GM18867 (cell line): Measurements from ENCODE around the gene SPEG.

Experiments used
- ATAC-seq: cut with Tn5 transposase; IDR thresholded peaks from one replicate; pipeline ENCODE4 v1.9.1; 2021; ENCODE audit warnings: mild to moderate bottlenecking, moderate library complexity; ENCODE audit not compliant: unreplicated experiment

SPEG gene

GRCh38 chr2:219492575-219492974 is 57.9 kb downstream of the SPEG start:
- no peak for ATAC-seq

- no peak for ATAC-seq
Measured at GRCh38 chr2:219493086-219493485, 58.4 kb downstream of the SPEG start.

GRCh38 chr2:219494952-219495530 is 60.4 kb downstream of the SPEG start:
- ATAC-seq: no peak

GRCh38 chr2:219495531-219496122 is 61.0 kb downstream of the SPEG start:
- ATAC-seq: no peak

GRCh38 chr2:219496247-219496824 is 61.7 kb downstream of the SPEG start:
- no peak for ATAC-seq

- no peak for ATAC-seq
Measured at GRCh38 chr2:219496825-219497494, 62.3 kb downstream of the SPEG start.

GRCh38 chr2:219497495-219498279 is 63.0 kb downstream of the SPEG start:
- peak; percentile 22 for ATAC-seq

- peak; percentile 94 for ATAC-seq
Measured at GRCh38 chr2:219498280-219499057, 63.8 kb downstream of the SPEG start, which contains the start of gene GMPPA. Gene GMPPA (plus strand): TSS chr2:219498891. CDS start chr2:219499976, 1,085 bp downstream.

- ATAC-seq: no peak
Measured at GRCh38 chr2:219499058-219499307, 64.3 kb downstream of the SPEG start.

- ATAC-seq: no peak
Measured at GRCh38 chr2:219499555-219499954, 64.9 kb downstream of the SPEG start.

- no peak for ATAC-seq
Measured at GRCh38 chr2:219500135-219500534, 65.5 kb downstream of the SPEG start.

GRCh38 chr2:219501849-219502248 is 67.2 kb downstream of the SPEG start:
- no peak for ATAC-seq

GRCh38 chr2:219502618-219503017 is 68.0 kb downstream of the SPEG start:
- ATAC-seq: no peak

- no peak for ATAC-seq
Measured at GRCh38 chr2:219505585-219505984, 70.9 kb downstream of the SPEG start.

GRCh38 chr2:219506153-219506801 is 71.6 kb downstream of the SPEG start:
- ATAC-seq: no peak

GRCh38 chr2:219506802-219507526 is 72.3 kb downstream of the SPEG start:
- no peak for ATAC-seq

- no peak for ATAC-seq
Measured at GRCh38 chr2:219507581-219508443, 73.2 kb downstream of the SPEG start.

GRCh38 chr2:219508444-219508734 is 73.7 kb downstream of the SPEG start:
- no peak for ATAC-seq
